Measurements from ENCODE around the gene SOWAHA. TPM values are rescaled to one million over a fixed set of nuclear protein-coding genes. Genes with fewer than 3 reads are reported as not detected.
"Not testable (repeated sequence)": the region's sequence is repeated elsewhere in the genome, so short reads cannot be mapped to it uniquely, and the experiment has no call there.

SOWAHA gene
- total RNA-seq, 1 donor from 2014 or later, result not detected

DNA sequence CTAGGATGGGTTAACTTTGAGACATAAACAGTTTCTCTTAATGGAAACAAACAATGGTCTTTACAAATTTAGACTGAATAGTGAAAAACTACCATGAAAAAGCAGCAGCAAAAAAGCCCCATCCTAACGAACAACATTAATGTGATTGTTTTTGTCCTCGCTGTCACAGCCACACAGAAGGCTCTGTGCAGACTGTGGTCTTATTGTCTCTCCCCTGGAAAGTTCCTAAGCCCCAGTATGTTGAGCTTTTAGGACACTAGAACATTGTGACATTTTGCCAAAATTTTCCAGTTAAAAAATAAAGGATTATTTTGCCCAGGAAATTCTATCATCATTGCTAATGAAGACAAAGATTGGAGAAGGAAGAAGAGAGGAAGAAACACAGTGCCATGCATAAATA, 12.6 kb upstream of the SOWAHA start:
- H3K4me3 Mint-ChIP-seq (ENCODE audit: unreplicated experiment), result no peak overlapping the region
- no peak for DNase-seq (ENCODE audit: extremely low spot score, unreplicated experiment)
- no peaks in the 10 kb centered on the region for H3K4me1 Mint-ChIP-seq (ENCODE audit: unreplicated experiment)
- H3K27ac Mint-ChIP-seq (ENCODE audit: unreplicated experiment), result no peak overlapping the region
- H3K36me3 Mint-ChIP-seq (ENCODE audit: unreplicated experiment), result no peaks in the 10 kb centered on the region
- peaks cover 50% of the 10 kb centered on the region for H3K27me3 Mint-ChIP-seq (ENCODE audit: unreplicated experiment)
- H3K9me3 Mint-ChIP-seq (ENCODE audit: unreplicated experiment), result no peaks in the 10 kb centered on the region
- TF ChIP-seq, protein P1, sequence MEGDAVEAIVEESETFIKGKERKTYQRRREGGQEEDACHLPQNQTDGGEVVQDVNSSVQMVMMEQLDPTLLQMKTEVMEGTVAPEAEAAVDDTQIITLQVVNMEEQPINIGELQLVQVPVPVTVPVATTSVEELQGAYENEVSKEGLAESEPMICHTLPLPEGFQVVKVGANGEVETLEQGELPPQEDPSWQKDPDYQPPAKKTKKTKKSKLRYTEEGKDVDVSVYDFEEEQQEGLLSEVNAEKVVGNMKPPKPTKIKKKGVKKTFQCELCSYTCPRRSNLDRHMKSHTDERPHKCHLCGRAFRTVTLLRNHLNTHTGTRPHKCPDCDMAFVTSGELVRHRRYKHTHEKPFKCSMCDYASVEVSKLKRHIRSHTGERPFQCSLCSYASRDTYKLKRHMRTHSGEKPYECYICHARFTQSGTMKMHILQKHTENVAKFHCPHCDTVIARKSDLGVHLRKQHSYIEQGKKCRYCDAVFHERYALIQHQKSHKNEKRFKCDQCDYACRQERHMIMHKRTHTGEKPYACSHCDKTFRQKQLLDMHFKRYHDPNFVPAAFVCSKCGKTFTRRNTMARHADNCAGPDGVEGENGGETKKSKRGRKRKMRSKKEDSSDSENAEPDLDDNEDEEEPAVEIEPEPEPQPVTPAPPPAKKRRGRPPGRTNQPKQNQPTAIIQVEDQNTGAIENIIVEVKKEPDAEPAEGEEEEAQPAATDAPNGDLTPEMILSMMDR (IDR thresholded peaks at IDR 0.05), result no peak

- no peaks in the 10 kb centered on the region for H3K4me1 Mint-ChIP-seq (ENCODE audit: unreplicated experiment)
- no peak for DNase-seq (ENCODE audit: extremely low spot score, unreplicated experiment)
- H3K27ac Mint-ChIP-seq (ENCODE audit: unreplicated experiment), result no peak overlapping the region
- H3K27me3 Mint-ChIP-seq (ENCODE audit: unreplicated experiment), result peaks cover 48% of the 10 kb centered on the region
- no peaks in the 10 kb centered on the region for H3K36me3 Mint-ChIP-seq (ENCODE audit: unreplicated experiment)
- TF ChIP-seq, protein P1 (IDR thresholded peaks at IDR 0.05), result no peak
- H3K4me3 Mint-ChIP-seq (ENCODE audit: unreplicated experiment), result no peak overlapping the region
- H3K9me3 Mint-ChIP-seq (ENCODE audit: unreplicated experiment), result no peaks in the 10 kb centered on the region
These were observed 10.9 kb upstream of the SOWAHA start for GRCh38 chr5:132802044-132802684.

- H3K9me3 Mint-ChIP-seq (ENCODE audit: unreplicated experiment); H3K27ac Mint-ChIP-seq (ENCODE audit: unreplicated experiment); H3K36me3 Mint-ChIP-seq (ENCODE audit: unreplicated experiment); H3K4me1 Mint-ChIP-seq (ENCODE audit: unreplicated experiment); DNase-seq (ENCODE audit: extremely low spot score, unreplicated experiment); H3K4me3 Mint-ChIP-seq (ENCODE audit: unreplicated experiment): not testable (repeated sequence)
- H3K27me3 Mint-ChIP-seq (ENCODE audit: unreplicated experiment), result peaks cover 50% of the 10 kb centered on the region
These were observed 10.4 kb upstream of the SOWAHA start for GRCh38 chr5:132802685-132803066.

GRCh38 chr5:132804219-132804618, 8.9 kb upstream of the SOWAHA start:
- H3K27ac Mint-ChIP-seq (ENCODE audit: unreplicated experiment); H3K4me1 Mint-ChIP-seq (ENCODE audit: unreplicated experiment); H3K36me3 Mint-ChIP-seq (ENCODE audit: unreplicated experiment); DNase-seq (ENCODE audit: extremely low spot score, unreplicated experiment); H3K9me3 Mint-ChIP-seq (ENCODE audit: unreplicated experiment); H3K4me3 Mint-ChIP-seq (ENCODE audit: unreplicated experiment): not testable (repeated sequence)
- H3K27me3 Mint-ChIP-seq (ENCODE audit: unreplicated experiment), result peaks cover 55% of the 10 kb centered on the region

DNA sequence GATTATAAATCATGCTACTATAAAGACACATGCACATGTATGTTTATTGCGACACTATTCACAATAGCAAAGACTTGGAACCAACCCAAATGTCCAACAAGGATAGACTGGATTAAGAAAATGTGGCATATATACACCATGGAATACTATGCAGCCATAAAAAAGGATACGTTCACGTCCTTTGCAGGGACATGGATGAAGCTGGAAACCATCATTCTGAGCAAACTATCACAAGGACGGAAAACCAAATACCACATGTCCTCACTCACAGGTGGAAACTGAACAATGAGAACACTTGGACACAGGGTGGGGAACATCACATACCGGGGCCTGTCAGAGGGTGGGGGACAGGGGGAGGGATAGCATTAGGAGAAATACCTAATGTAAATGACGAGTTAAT, 7.2 kb upstream of the SOWAHA start:
- not testable (repeated sequence) for H3K36me3 Mint-ChIP-seq (ENCODE audit: unreplicated experiment); DNase-seq (ENCODE audit: extremely low spot score, unreplicated experiment); H3K4me3 Mint-ChIP-seq (ENCODE audit: unreplicated experiment); H3K4me1 Mint-ChIP-seq (ENCODE audit: unreplicated experiment); H3K9me3 Mint-ChIP-seq (ENCODE audit: unreplicated experiment); H3K27ac Mint-ChIP-seq (ENCODE audit: unreplicated experiment)
- peaks cover 66% of the 10 kb centered on the region for H3K27me3 Mint-ChIP-seq (ENCODE audit: unreplicated experiment)

- H3K27me3 Mint-ChIP-seq (ENCODE audit: unreplicated experiment), result peaks cover 68% of the 10 kb centered on the region
- not testable (repeated sequence) for H3K9me3 Mint-ChIP-seq (ENCODE audit: unreplicated experiment); H3K36me3 Mint-ChIP-seq (ENCODE audit: unreplicated experiment); H3K4me1 Mint-ChIP-seq (ENCODE audit: unreplicated experiment); H3K27ac Mint-ChIP-seq (ENCODE audit: unreplicated experiment); H3K4me3 Mint-ChIP-seq (ENCODE audit: unreplicated experiment); DNase-seq (ENCODE audit: extremely low spot score, unreplicated experiment)
These were observed 6.3 kb upstream of the SOWAHA start for GRCh38 chr5:132806804-132807162.

DNA sequence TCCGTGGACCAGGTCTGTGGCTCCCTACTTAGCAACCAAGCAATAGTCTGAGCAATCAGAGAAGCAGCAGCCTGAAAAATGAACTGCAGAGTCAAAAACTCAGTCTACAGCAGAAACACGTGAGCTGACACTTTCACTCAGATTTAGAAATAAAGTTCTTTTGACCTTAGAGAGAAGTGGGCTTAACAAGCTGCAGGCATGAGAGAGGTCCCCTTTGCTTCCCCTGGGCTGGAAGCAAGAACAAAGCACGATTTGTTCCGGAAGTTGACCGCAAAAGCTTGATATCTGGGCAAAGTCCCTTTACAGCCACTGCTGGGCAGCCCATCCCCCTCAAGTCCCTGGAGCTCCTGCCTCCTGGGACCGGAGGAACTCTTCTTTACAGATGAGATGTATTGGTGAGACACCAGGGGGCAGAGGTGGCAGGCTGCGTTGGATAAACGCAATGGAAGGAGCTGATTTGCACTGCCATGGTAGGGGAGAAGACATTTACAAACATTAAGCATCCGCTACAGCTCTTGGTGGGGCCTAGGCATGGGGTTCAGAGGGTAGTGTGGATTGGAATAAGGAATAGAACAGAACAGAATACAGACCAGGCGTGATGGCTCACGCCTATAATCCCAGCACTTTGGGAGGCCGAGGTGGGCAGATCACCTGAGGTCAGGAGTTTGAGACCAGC, 5.8 kb upstream of the SOWAHA start:
- Mint-ChIP-seq H3K9me3 (ENCODE audit: unreplicated experiment) (no peaks in the 10 kb centered on the region), H3K4me1 (ENCODE audit: unreplicated experiment) (peaks cover under 1% of the 10 kb centered on the region), H3K27me3 (ENCODE audit: unreplicated experiment) (peaks cover 68% of the 10 kb centered on the region), H3K36me3 (ENCODE audit: unreplicated experiment) (peaks cover 1% of the 10 kb centered on the region), H3K4me3 (ENCODE audit: unreplicated experiment) (no peak overlapping the region), H3K27ac (ENCODE audit: unreplicated experiment) (no peak overlapping the region)
- DNase-seq (ENCODE audit: extremely low spot score, unreplicated experiment), result no peak
- TF ChIP-seq, protein P1 (IDR thresholded peaks at IDR 0.05), result no peak
